Thyroid gland (tissue), 4 donors: ENCODE measurements around the gene TTYH1. TPM values are rescaled to one million over a fixed set of nuclear protein-coding genes. Genes with fewer than 3 reads are reported as not detected.
A peak's percentile ranks its signal among the peaks of the same experiment; 100 is the strongest.
"Not testable (repeated sequence)": the region's sequence is repeated elsewhere in the genome, so short reads cannot be mapped to it uniquely, and the experiment has no call there.

ENCODE experiments used
- DNase-seq, 2 donors: peaks; one replicate each; pipeline ENCODE4 v3.0.0-alpha.2; 2019
- H3K27ac ChIP-seq, 3 donors: fragments of 200-600 bp; sonication (generic); 1 replicate in 2 of 3; 2 replicates in 1 of 3; pipeline ENCODE4 v1.5.1; 2016 to 2019; ENCODE audit warnings: mild to moderate bottlenecking in 1 of 3, moderate library complexity in 1 of 3
- H3K27me3 ChIP-seq: fragments of 200-600 bp; sonication (generic); one replicate; pipeline ENCODE4 v1.5.1; 2019
- H3K36me3 ChIP-seq, 2 donors: fragments of 200-600 bp; sonication (generic); one replicate each; pipeline ENCODE4 v1.5.1; 2016 to 2019
- H3K4me1 ChIP-seq, 2 donors: fragments of 200-600 bp; sonication (generic); one replicate each; pipeline ENCODE4 v1.5.1; 2017 to 2019
- H3K4me3 ChIP-seq, 3 donors: fragments of 200-600 bp; sonication (generic); replicated peaks in 1 of 3; 1 replicate in 2 of 3; 2 replicates in 1 of 3; pipeline ENCODE4 v1.5.1; 2016; ENCODE audit warnings: mild to moderate bottlenecking in 1 of 3
- H3K9me3 ChIP-seq: fragments of 200-600 bp; sonication (generic); one replicate; pipeline ENCODE4 v1.5.1; 2017
- POLR2A ChIP-seq, 2 donors: fragments of 450-650 bp; IDR thresholded peaks; one replicate each; pipeline ENCODE4 v1.6.1; 2017; ENCODE audit warnings: antibody characterized with exemption in 2 of 2, mild to moderate bottlenecking in 2 of 2, moderate library complexity in 1 of 2
- WGBS, 2 donors: methylation state at CpG; one replicate each; pipeline ENCODE4 v1.1.5; 2017; 5-methylcytosine and 5-hydroxymethylcytosine counted together
- intact Hi-C: fragments of 100-400 bp; cut with DNase I; formaldehyde crosslinking; loops from one replicate; pipeline ENCODE4 v1.15.1; 2023
- total RNA-seq, 4 donors: library from RNA; depleted of rRNA; stranded (reverse); fragments of >200 nt; gene quantifications; one replicate each; pipeline ENCODE4 v1.2.3, GENCODE V29; 2016
- TF ChIP-seq, protein P1 (sequence below), 6 experiments: fragments of 200-600 bp in 3 of 6; fragments of 450-650 bp in 3 of 6; sonication (generic) in 3 of 6; IDR thresholded peaks; one replicate each; pipeline ENCODE4 v1.5.1; 2016 to 2019; ENCODE audit warnings: antibody characterized with exemption in 6 of 6, mild to moderate bottlenecking in 2 of 6, inconsistent platforms in 1 of 6, moderate library complexity in 1 of 6

Gene TTYH1
- total RNA-seq, 4 donors from 2014 or later: 0.45 to 0.94 TPM; not detected in 2

DNA sequence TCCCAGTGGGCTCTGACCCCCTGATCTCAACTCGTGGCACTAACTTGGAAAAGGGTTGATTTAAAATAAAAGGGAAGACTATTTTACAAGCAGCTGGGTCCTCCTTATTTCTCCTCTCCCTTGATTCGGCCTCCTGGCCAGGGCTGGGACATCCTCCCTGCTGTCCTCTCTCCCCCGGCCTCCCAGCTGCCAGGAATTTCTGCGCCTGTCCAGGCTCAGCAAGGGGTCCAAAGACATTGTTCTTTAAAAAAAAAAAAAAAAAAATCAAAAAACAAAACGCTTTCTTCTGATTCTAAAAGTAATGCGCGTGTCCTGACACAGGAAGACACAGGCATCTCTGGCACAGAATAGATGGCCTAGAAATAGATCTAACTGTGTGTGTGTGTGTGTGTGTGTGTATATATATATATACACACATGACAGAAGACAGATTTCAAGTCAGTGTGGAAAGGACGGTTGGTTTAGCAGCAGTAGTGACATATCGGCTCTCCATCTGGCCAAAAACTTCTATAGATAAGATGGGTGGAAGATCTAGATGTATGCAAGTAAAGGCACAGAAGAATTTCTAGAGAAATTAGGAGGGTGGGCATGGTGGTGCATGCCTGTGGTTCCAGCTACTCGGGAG is 21.5 kb downstream of the TTYH1 start:
- H3K36me3 ChIP-seq: no peaks in the 10 kb centered on the region

DNA sequence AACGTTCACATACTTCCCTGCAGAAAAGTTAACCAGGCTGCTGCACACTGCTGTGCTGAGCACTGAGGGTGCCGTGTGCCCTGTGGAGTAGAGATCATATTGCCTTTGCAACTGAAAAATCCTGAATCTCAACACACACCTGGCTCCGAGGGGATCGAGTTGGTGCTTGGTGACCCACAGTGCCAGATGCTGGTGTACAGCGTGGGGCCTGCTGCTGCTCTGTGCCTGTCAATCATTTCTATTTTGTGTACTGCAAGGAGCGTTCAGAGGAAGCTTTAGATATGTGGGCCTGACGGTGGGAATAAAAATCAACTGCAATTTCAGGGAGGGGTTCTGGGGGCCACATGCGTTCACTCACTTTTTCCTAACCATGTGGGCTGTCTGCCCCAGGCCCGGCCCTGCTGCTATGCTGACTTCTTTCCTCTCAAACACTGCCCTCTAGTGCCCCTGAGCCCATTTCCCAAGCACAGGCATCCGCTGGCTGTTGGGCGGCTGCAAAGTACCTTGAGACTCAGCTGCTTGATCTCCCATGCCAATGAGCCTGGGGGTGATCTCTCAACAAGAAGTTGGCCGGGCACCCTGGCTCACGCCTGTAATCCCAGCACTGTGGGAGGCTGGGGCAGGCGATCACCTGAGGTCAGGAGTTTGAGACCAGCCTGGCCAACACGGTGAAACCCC is 24.0 kb downstream of the TTYH1 start:
- Histone ChIP-seq H3K36me3 (no peaks in the 10 kb centered on the region), H3K27me3 (no peaks in the 10 kb centered on the region), H3K4me3 (no peak overlapping the region), H3K9me3 (no peaks in the 10 kb centered on the region), H3K27ac (no peak overlapping the region), H3K4me1 (peaks cover 9 to 21% of the 10 kb centered on the region in 2 donors)
- intact Hi-C loops: no loop called here
- TF ChIP-seq, protein P1, sequence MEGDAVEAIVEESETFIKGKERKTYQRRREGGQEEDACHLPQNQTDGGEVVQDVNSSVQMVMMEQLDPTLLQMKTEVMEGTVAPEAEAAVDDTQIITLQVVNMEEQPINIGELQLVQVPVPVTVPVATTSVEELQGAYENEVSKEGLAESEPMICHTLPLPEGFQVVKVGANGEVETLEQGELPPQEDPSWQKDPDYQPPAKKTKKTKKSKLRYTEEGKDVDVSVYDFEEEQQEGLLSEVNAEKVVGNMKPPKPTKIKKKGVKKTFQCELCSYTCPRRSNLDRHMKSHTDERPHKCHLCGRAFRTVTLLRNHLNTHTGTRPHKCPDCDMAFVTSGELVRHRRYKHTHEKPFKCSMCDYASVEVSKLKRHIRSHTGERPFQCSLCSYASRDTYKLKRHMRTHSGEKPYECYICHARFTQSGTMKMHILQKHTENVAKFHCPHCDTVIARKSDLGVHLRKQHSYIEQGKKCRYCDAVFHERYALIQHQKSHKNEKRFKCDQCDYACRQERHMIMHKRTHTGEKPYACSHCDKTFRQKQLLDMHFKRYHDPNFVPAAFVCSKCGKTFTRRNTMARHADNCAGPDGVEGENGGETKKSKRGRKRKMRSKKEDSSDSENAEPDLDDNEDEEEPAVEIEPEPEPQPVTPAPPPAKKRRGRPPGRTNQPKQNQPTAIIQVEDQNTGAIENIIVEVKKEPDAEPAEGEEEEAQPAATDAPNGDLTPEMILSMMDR (IDR thresholded peaks at IDR 0.05): peak in 4 of 6 experiments; percentile 4 to 37 (median 20)
- no peak for TF ChIP-seq POLR2A (IDR thresholded peaks at IDR 0.05)
- 68 to 75% methylated on average over 10 to 15 of the region's 15 CpGs for WGBS, 2 donors
- DNase-seq: peak in 1 of 2 donors; percentile 49

More for the DNA sequence above, 21.5 kb downstream of the TTYH1 start:
- no peak overlapping the region for H3K4me3 ChIP-seq
- DNase-seq: no peak
- intact Hi-C loops: no loop called here
- H3K27me3 ChIP-seq: no peaks in the 10 kb centered on the region
- WGBS, 2 donors: 76 to 89% methylated on average over 10 of the region's 10 CpGs
- no peaks in the 10 kb centered on the region for H3K9me3 ChIP-seq
- H3K27ac ChIP-seq: no peak overlapping the region
- peaks cover 14 to 28% of the 10 kb centered on the region in 2 donors for H3K4me1 ChIP-seq
- TF ChIP-seq POLR2A (IDR thresholded peaks at IDR 0.05): no peak
- TF ChIP-seq, protein P1 (IDR thresholded peaks at IDR 0.05): no peak

DNA sequence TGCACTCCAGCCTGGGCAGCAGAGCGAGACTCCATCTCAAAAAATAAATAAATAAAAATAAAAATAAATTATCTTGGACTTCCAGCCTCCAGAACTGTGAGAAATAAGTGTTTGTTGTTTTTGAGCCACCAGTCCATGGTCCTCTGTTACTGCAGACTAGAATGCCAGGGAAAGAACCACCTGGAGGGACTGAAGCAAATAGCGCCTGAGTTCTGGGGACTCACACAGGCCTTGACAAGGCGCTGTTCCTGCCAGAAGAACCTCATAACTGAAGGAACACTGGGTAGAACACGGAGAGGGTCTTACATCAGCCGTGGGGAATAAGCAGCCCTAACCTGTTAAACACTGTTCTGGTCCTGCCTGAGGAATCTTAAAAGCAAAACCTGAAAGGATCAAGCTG is 25.4 kb downstream of the TTYH1 start:
- intact Hi-C loops: no loop called here
- peaks cover 4 to 8% of the 10 kb centered on the region in 2 donors for H3K4me1 ChIP-seq
- no peaks in the 10 kb centered on the region for H3K27me3 ChIP-seq
- H3K9me3 ChIP-seq: no peaks in the 10 kb centered on the region
- no peak for DNase-seq
- H3K27ac ChIP-seq: no peak overlapping the region
- WGBS, 2 donors: 88 to 95% methylated on average over 5 of the region's 5 CpGs
- no peak overlapping the region for H3K4me3 ChIP-seq
- peaks cover 0 to 4% of the 10 kb centered on the region in 2 donors for H3K36me3 ChIP-seq
- TF ChIP-seq POLR2A (IDR thresholded peaks at IDR 0.05): no peak
- TF ChIP-seq, protein P1 (IDR thresholded peaks at IDR 0.05): no peak

DNA sequence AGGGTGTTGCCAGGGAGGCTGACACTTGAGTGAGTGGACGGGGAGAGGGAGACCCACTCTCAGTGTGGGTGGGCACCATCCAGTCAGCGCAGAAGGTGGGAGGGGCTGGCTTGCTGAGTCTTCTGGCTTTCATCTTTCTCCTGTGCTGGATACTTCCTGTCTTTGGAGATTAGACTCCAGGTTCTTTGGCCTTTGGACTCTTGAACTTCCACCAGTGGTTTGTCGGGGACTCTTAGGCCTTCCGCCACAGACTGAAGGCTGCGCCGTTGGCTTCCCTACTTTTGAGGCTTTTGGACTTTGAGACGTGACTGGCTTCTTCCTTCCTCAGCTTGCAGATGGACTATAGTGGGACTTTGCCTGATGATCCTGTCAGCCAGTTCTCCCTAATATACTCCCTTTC is 29.5 kb downstream of the TTYH1 start:
- intact Hi-C loops: no loop called here
- 89 to 95% methylated on average over 7 of the region's 7 CpGs for WGBS, 2 donors
- no peak overlapping the region for H3K27ac ChIP-seq
- DNase-seq: no peak
- no peaks in the 10 kb centered on the region for H3K9me3 ChIP-seq
- no peak for TF ChIP-seq POLR2A (IDR thresholded peaks at IDR 0.05)
- TF ChIP-seq, protein P1 (IDR thresholded peaks at IDR 0.05): no peak
- H3K27me3 ChIP-seq: no peaks in the 10 kb centered on the region
- no peak overlapping the region for H3K4me3 ChIP-seq
- peaks cover 5 to 7% of the 10 kb centered on the region in 2 donors for H3K4me1 ChIP-seq
- H3K36me3 ChIP-seq: peaks cover 0 to 4% of the 10 kb centered on the region in 2 donors

DNA sequence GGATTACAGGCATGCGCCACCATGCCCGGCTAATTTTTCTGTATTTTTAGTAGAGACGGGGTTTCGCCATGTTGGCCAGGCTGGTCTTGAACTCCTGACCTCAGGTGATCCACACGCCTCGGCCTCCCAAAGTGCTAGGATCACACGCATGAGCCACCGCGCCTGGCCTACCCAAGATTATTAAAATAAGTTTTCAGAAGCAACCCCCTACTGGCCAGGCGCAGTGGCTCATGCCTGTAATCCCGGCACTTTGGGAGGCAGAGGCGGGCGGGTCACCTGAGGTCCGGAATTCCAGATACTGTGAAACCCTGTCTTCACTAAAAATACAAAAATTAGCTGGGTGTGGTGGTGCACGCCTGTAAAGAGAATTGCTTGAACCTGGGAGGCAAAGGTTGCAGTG is 31.1 kb downstream of the TTYH1 start:
- WGBS, 2 donors: 94 to 95% methylated on average over 15 of the region's 15 CpGs
- peaks cover 18 to 22% of the 10 kb centered on the region in 2 donors for H3K4me1 ChIP-seq
- H3K27me3 ChIP-seq, H3K36me3 ChIP-seq, DNase-seq, H3K4me3 ChIP-seq, H3K27ac ChIP-seq, H3K9me3 ChIP-seq, intact Hi-C loops: not testable (repeated sequence)
